ENCODE measurements around the gene TMEM221. TPM values are rescaled to one million over a fixed set of nuclear protein-coding genes. Genes with fewer than 3 reads are reported as not detected.

TMEM221 gene
- total and polyA plus RNA-seq, 10 of the 15 experiments (the other 5 are each of a cell fraction or from before 2014, with no cell fraction given): 0.04 to 0.24 TPM; not detected in 8

DNA sequence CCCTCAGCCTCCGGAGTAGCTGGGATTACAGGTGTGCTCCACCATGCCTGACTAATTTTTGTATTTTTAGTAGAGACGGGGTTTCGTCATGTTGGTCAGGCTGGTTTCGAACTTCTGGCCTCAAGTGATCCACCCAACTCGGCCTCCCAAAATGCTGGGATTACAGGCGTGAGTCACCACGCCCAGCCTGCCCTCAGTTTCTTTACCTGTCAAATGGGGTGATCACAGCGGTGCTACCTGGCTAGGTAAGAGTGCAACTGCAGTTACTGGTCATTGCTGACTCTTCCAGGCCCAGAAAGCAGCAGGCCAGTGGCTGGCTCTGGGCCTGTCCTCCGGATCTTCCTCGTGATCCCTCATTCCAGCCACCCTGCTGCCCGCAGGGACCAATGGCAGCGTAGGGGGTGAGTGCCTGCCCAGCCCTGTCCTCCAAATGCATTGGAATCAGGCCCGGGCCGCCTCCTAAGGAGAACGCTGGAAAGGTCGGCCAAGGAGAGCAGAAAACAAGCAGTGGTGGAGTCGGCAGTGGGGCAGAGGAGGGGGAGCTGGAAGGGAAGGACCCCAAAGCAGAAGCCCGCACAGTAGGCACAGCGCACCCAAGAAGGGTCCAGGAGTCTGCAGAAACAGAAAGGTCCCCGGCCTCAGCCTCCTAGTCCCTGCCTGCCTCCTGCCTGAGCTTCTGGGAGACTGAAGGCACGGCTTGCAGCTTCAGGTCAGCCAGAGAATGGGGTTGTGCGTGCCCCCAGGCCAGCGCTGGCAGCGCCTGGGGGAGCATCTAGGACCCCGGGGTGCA is 20.0 kb upstream of the TMEM221 start (continued):
- TF ChIP-seq, protein P1, sequence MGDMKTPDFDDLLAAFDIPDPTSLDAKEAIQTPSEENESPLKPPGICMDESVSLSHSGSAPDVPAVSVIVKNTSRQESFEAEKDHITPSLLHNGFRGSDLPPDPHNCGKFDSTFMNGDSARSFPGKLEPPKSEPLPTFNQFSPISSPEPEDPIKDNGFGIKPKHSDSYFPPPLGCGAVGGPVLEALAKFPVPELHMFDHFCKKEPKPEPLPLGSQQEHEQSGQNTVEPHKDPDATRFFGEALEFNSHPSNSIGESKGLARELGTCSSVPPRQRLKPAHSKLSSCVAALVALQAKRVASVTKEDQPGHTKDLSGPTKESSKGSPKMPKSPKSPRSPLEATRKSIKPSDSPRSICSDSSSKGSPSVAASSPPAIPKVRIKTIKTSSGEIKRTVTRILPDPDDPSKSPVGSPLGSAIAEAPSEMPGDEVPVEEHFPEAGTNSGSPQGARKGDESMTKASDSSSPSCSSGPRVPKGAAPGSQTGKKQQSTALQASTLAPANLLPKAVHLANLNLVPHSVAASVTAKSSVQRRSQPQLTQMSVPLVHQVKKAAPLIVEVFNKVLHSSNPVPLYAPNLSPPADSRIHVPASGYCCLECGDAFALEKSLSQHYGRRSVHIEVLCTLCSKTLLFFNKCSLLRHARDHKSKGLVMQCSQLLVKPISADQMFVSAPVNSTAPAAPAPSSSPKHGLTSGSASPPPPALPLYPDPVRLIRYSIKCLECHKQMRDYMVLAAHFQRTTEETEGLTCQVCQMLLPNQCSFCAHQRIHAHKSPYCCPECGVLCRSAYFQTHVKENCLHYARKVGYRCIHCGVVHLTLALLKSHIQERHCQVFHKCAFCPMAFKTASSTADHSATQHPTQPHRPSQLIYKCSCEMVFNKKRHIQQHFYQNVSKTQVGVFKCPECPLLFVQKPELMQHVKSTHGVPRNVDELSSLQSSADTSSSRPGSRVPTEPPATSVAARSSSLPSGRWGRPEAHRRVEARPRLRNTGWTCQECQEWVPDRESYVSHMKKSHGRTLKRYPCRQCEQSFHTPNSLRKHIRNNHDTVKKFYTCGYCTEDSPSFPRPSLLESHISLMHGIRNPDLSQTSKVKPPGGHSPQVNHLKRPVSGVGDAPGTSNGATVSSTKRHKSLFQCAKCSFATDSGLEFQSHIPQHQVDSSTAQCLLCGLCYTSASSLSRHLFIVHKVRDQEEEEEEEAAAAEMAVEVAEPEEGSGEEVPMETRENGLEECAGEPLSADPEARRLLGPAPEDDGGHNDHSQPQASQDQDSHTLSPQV (IDR thresholded peaks at IDR 0.05): no peak
- no peak for TF ChIP-seq HCFC1 (IDR thresholded peaks at IDR 0.05; ENCODE audit: low read length)

DNA sequence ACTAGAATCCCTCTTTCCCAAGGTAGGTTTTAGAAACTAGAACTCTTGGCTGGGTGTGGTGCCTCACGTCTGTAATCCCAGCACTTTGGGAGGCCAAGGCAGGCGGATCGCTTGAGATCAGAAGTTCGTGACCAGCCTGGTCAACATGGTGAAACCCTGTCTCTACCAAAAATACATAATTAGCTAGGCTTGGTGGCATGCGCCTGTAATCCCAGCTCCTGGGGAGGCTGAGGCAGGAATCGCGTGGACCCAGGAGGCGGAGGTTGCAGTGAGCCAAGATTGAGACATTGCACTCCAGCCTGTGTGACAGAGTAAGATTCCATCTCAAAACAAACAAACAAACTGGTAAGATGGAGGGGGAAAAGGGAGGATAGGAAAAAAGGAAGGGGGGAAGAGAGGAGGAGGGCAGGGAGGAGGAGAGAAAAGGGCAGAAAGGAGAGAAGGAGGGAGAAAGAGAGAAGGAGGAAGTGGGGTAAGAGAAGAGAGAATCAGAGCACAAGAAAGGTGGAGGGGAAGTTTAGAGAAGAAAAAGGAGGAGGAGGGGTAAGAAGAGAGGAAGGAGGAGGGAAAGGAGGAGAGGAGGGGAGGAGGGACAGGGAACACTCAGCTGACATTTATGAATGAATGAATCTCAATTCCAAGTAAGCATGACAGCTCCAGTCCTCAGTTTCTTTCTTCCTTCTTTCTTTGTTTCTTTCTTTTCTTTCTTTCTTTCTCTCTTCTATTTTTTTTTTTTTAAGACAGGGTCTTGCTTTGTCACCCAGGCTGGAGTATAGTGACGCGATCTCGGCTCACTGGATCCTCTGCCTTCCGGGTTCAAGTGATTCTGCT is 19.2 kb upstream of the TMEM221 start:
- no peak overlapping the region for H3K4me3 ChIP-seq
- no peak overlapping the region for H3K4me2 ChIP-seq (ENCODE audit: control insufficient read depth, insufficient read depth)
- no peaks in the 10 kb centered on the region for H3K27me3 ChIP-seq (replicated peaks in 1 of 2; ENCODE audit: control insufficient read depth in 2 of 2, insufficient read depth in 2 of 2, low read length in 1 of 2)
- intact Hi-C loops (cut with micrococcal nuclease; ENCODE audit: unreplicated experiment) (no loop called here), in situ Hi-C loops (cut with MboI) (loop anchor here (5.0 kb wide), 2 partner anchors 70 to 120 kb away; no protein-coding TSS in a partner anchor)
- H4K20me1 ChIP-seq (ENCODE audit: control insufficient read depth, insufficient read depth): no peaks in the 10 kb centered on the region
- ATAC-seq (no peak), FAIRE-seq (no peak), DNase-seq (ENCODE audit: low read depth, low spot score) (no peak)
- no peak overlapping the region for H3K9ac ChIP-seq (ENCODE audit: control insufficient read depth, insufficient read depth, low read length)
- ChIA-PET CTCF (interaction anchor here (0.6 to 6.0 kb wide), 7 partner anchors 40 to 703 kb away, joined by 3 to 36 read pairs (median 4); partner anchors contain the start of gene CCDC194), RAD21 (ENCODE audit: unreplicated experiment) (interaction anchor here (0.6 kb wide), 1 partner anchor 57 kb away, joined by 3 read pairs; no protein-coding TSS in a partner anchor), POLR2A (interaction anchor here (1.2 to 1.5 kb wide), 2 partner anchors 9 to 121 kb away, joined by 3 to 10 read pairs; no protein-coding TSS in a partner anchor), SMC1A (ENCODE audit: uncharacterized antibody, unreplicated experiment) (interaction anchor here (0.9 kb wide), 1 partner anchor 74 kb away, joined by 3 read pairs; no protein-coding TSS in a partner anchor)
- TF ChIP-seq SMARCA5 (IDR thresholded peaks at IDR 0.05): no peak
- no peak for TF ChIP-seq PAX8 (IDR thresholded peaks at IDR 0.05)
- TF ChIP-seq CHD2 (IDR thresholded peaks at IDR 0.05; ENCODE audit: borderline replicate concordance, low read depth, low read length): no peak
- TF ChIP-seq GATAD2B (conservative IDR thresholded peaks at IDR 0.05; ENCODE audit: low read depth): no peak
- H3K79me2 ChIP-seq (ENCODE audit: control insufficient read depth, insufficient read depth, low read length): no peaks in the 10 kb centered on the region
- WGBS (ENCODE audit: insufficient coverage, insufficient replicate concordance, low lambda C conversion rate, missing lambda C conversion rate): 69% methylated on average over 11 of the region's 12 CpGs
- no TSS peak for BruUV-seq (replicated peaks)
- no peaks in the 10 kb centered on the region for H3K9me3 ChIP-seq (replicated peaks; ENCODE audit: control insufficient read depth, insufficient read depth, low read length)
- H3K36me3 ChIP-seq (ENCODE audit: control insufficient read depth in 2 of 2, insufficient read depth in 2 of 2, low read length in 1 of 2): no peaks in the 10 kb centered on the region
- no peak overlapping the region for H2AFZ ChIP-seq (ENCODE audit: control insufficient read depth, low read depth, low read length)
- no peak overlapping the region for H3K27ac ChIP-seq (ENCODE audit: control insufficient read depth, insufficient read depth)
- peaks cover 22% of the 10 kb centered on the region for H3K4me1 ChIP-seq (ENCODE audit: control insufficient read depth, insufficient read depth, low read length)
